Measurements from ENCODE around the gene TCEAL9. TPM values are rescaled to one million over a fixed set of nuclear protein-coding genes. Genes with fewer than 3 reads are reported as not detected.

The TCEAL9 gene
- total and polyA plus RNA-seq, 2 donors (not counting 3 experiments of a cell fraction or from before 2014, with no cell fraction given), result 61.7 to 98.3 TPM

GRCh38 chrX:103372886-103373285 is 16.6 kb downstream of the TCEAL9 start:
- intact Hi-C loops (cut with micrococcal nuclease), result no loop called here
- Histone ChIP-seq H3K4me1 (ENCODE audit: control insufficient read depth, extremely low read depth, insufficient read depth, low read length) (peaks cover 6% of the 10 kb centered on the region), H3K36me3 (ENCODE audit: control insufficient read depth in 2 of 2, extremely low read depth in 1 of 2, insufficient read depth in 2 of 2, low read length in 2 of 2) (no peaks in the 10 kb centered on the region), H3K79me2 (ENCODE audit: control insufficient read depth, insufficient read depth, low read length) (peaks cover 8% of the 10 kb centered on the region), H3K4me2 (ENCODE audit: insufficient read depth, low read length) (no peak overlapping the region), H3K27ac (ENCODE audit: insufficient read depth, low read depth, low read length) (no peak overlapping the region), H4K20me1 (replicated peaks; ENCODE audit: control insufficient read depth, extremely low read depth, insufficient read depth, low read length) (no peaks in the 10 kb centered on the region), H3K9me1 (replicated peaks; ENCODE audit: control insufficient read depth, extremely low read depth, insufficient read depth, low read length) (no peaks in the 10 kb centered on the region), H3K4me3 (replicated peaks in 1 of 3; ENCODE audit: insufficient read depth in 1 of 3, low read depth in 1 of 3, low read length in 3 of 3) (no peak overlapping the region), H2AFZ (ENCODE audit: low read depth, low read length) (no peak overlapping the region), H3K9ac (replicated peaks; ENCODE audit: extremely low read depth, insufficient read depth, low read length) (no peak overlapping the region), H3K27me3 (ENCODE audit: control insufficient read depth in 2 of 2, insufficient read depth in 2 of 2, low read length in 2 of 2) (no peaks in the 10 kb centered on the region), H3K9me3 (replicated peaks; ENCODE audit: control insufficient read depth, insufficient read depth, low read length) (no peaks in the 10 kb centered on the region)
- no peak for FAIRE-seq
- dilution Hi-C loops (cut with MboI; ENCODE audit: extremely low pct_ligation_motif_present, low sequenced_read_pairs), result no loop called here
- ChIA-PET CTCF (no interaction called here), POLR2A (no interaction called here)
- no peak for DNase-seq (ENCODE audit: low read depth, low spot score)
- TF ChIP-seq CTCF (IDR thresholded peaks at IDR 0.05; ENCODE audit: extremely low read depth in 1 of 2, insufficient read depth in 1 of 2, low read depth in 1 of 2, low read length in 2 of 2) (no peak), MYC (IDR thresholded peaks at IDR 0.05; ENCODE audit: low read depth, low read length) (no peak)
- no TSS peak for BruUV-seq (replicated peaks)

GRCh38 chrX:103373581-103373980 is 17.3 kb downstream of the TCEAL9 start:
- no peak for DNase-seq (ENCODE audit: low read depth, low spot score)
- TF ChIP-seq MAX (IDR thresholded peaks at IDR 0.05; ENCODE audit: insufficient read depth, insufficient read length) (no peak), CTCF (IDR thresholded peaks at IDR 0.05; ENCODE audit: extremely low read depth in 1 of 2, insufficient read depth in 1 of 2, low read depth in 1 of 2, low read length in 2 of 2) (no peak), POLR2A (IDR thresholded peaks at IDR 0.05; ENCODE audit: low read depth, low read length) (no peak), FOS (IDR thresholded peaks at IDR 0.05; ENCODE audit: borderline replicate concordance, insufficient read depth, low read length) (no peak), EZH2 (IDR thresholded peaks at IDR 0.05; ENCODE audit: borderline replicate concordance, low read depth, low read length, severe bottlenecking) (no peak), JUN (IDR thresholded peaks at IDR 0.05; ENCODE audit: borderline replicate concordance, insufficient read depth, insufficient read length, low read depth) (no peak), GATA2 (IDR thresholded peaks at IDR 0.05; ENCODE audit: insufficient read depth, insufficient read length, low read depth, low read length) (no peak), MYC (IDR thresholded peaks at IDR 0.05; ENCODE audit: low read depth, low read length) (no peak), POLR2AphosphoS5 (IDR thresholded peaks at IDR 0.05; ENCODE audit: insufficient read depth, low read depth, low read length) (no peak)
- H3K9ac ChIP-seq (replicated peaks; ENCODE audit: extremely low read depth, insufficient read depth, low read length), result no peak overlapping the region
- POLR2A ChIA-PET, result no interaction called here
- no peak overlapping the region for H2AFZ ChIP-seq (ENCODE audit: low read depth, low read length)
- CTCF ChIA-PET, result no interaction called here
- H3K36me3 ChIP-seq (ENCODE audit: control insufficient read depth in 2 of 2, extremely low read depth in 1 of 2, insufficient read depth in 2 of 2, low read length in 2 of 2), result no peaks in the 10 kb centered on the region
- H4K20me1 ChIP-seq (replicated peaks; ENCODE audit: control insufficient read depth, extremely low read depth, insufficient read depth, low read length), result no peaks in the 10 kb centered on the region
- no peak for FAIRE-seq
- no peak overlapping the region for H3K4me2 ChIP-seq (ENCODE audit: insufficient read depth, low read length)
- no peaks in the 10 kb centered on the region for H3K9me3 ChIP-seq (replicated peaks; ENCODE audit: control insufficient read depth, insufficient read depth, low read length)
- peaks cover 6% of the 10 kb centered on the region for H3K4me1 ChIP-seq (ENCODE audit: control insufficient read depth, extremely low read depth, insufficient read depth, low read length)
- no peak overlapping the region for H3K4me3 ChIP-seq (replicated peaks in 1 of 3; ENCODE audit: insufficient read depth in 1 of 3, low read depth in 1 of 3, low read length in 3 of 3)
- dilution Hi-C loops (cut with MboI; ENCODE audit: extremely low pct_ligation_motif_present, low sequenced_read_pairs) (no loop called here), intact Hi-C loops (cut with micrococcal nuclease) (no loop called here)
- H3K27ac ChIP-seq (ENCODE audit: insufficient read depth, low read depth, low read length), result no peak overlapping the region
- BruUV-seq (replicated peaks), result no TSS peak
- H3K79me2 ChIP-seq (ENCODE audit: control insufficient read depth, insufficient read depth, low read length), result peaks cover 8% of the 10 kb centered on the region
- no peaks in the 10 kb centered on the region for H3K27me3 ChIP-seq (ENCODE audit: control insufficient read depth in 2 of 2, insufficient read depth in 2 of 2, low read length in 2 of 2)
- H3K9me1 ChIP-seq (replicated peaks; ENCODE audit: control insufficient read depth, extremely low read depth, insufficient read depth, low read length), result no peaks in the 10 kb centered on the region

Data from endothelial cell of umbilical vein (primary cell).